Sigmoid colon (tissue), 4 donors: ENCODE data around the gene LHPP.

Source experiments
- POLR2A ChIP-seq, 2 donors: fragments of 450-650 bp; IDR thresholded peaks; one replicate each; pipeline ENCODE4 v1.6.1; 2016; ENCODE audit warnings: antibody characterized with exemption in 2 of 2, mild to moderate bottlenecking in 2 of 2, moderate library complexity in 2 of 2
- POLR2AphosphoS5 ChIP-seq, 4 donors: sonication (generic); formaldehyde crosslinking; IDR thresholded peaks; one replicate each; pipeline ENCODE4 v1.6.1; 2017; ENCODE audit warnings: antibody characterized with exemption in 4 of 4
- TF ChIP-seq, protein P1 (sequence below), 4 experiments: fragments of 450-650 bp in 3 of 4; fragments of 200-600 bp in 1 of 4; IDR thresholded peaks; one replicate each; pipeline ENCODE4 v1.5.1; 2016 to 2019; ENCODE audit warnings: antibody characterized with exemption in 4 of 4, mild to moderate bottlenecking in 3 of 4, moderate library complexity in 2 of 4

DNA sequence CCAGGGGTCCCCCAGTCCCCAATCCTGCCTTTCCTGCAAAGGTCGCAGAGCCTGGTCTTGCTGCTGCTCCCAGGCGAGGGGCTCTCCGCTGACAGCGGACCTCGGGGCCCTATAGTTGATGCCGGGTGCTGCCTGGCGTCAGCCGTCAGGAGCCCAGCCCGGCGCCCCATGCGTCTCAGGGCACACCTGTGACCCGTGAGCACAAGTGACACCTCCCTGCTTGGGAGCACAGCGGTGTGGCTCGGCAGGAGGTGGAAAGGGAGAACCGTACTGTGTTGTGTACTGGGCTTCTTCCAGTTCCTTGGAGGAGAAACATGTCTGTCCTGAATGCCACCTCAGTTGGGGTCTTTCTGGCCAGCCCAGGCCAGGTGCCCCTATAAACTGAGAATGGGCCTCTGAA is 56.7 kb downstream of the LHPP start:
- TF ChIP-seq, protein P1, sequence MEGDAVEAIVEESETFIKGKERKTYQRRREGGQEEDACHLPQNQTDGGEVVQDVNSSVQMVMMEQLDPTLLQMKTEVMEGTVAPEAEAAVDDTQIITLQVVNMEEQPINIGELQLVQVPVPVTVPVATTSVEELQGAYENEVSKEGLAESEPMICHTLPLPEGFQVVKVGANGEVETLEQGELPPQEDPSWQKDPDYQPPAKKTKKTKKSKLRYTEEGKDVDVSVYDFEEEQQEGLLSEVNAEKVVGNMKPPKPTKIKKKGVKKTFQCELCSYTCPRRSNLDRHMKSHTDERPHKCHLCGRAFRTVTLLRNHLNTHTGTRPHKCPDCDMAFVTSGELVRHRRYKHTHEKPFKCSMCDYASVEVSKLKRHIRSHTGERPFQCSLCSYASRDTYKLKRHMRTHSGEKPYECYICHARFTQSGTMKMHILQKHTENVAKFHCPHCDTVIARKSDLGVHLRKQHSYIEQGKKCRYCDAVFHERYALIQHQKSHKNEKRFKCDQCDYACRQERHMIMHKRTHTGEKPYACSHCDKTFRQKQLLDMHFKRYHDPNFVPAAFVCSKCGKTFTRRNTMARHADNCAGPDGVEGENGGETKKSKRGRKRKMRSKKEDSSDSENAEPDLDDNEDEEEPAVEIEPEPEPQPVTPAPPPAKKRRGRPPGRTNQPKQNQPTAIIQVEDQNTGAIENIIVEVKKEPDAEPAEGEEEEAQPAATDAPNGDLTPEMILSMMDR (IDR thresholded peaks at IDR 0.05): no peak
- TF ChIP-seq POLR2A (IDR thresholded peaks at IDR 0.05) (no peak), POLR2AphosphoS5 (IDR thresholded peaks at IDR 0.05) (no peak)
